HG02798 (cell line): ENCODE data around the gene CDKAL1.
"Not testable (repeated sequence)": the region's sequence is repeated elsewhere in the genome, so short reads cannot be mapped to it uniquely, and the experiment has no call there.

ENCODE experiments used
- ATAC-seq: cut with Tn5 transposase; IDR thresholded peaks from one replicate; pipeline ENCODE4 v1.9.1; 2021; ENCODE audit warnings: mild to moderate bottlenecking; ENCODE audit not compliant: unreplicated experiment, poor library complexity

CDKAL1 gene

DNA sequence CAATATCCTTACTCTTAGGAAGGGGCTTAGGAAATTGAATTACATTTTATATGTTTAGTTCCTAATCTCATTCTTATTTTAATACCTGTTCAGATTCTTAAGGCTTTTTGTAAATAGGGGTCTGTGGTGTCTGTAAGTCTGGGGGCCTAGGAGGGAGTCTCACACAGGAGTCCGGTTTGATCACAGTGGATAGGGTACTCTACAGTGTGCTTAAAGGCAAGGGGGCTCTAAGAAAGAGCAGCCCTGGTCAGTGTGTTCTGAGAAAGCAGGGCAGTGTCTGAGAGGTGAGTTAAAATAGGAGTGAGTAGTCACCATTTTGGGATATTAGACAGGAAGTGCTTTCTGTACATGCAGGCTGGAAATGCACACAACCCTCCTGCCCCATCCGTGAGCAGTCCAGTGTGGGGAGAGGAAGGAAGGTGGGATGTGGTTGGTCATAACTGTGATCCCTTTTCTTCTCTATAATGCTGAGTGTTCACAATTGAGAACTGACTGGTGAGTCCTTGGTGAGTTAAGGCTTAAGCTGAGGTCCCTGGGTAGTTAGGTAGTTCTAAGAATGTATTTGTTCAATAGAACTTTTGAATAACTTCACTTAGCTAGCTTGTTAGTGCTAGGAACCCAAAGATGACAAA is 50.0 kb downstream of the CDKAL1 start:
- ATAC-seq = no peak

DNA sequence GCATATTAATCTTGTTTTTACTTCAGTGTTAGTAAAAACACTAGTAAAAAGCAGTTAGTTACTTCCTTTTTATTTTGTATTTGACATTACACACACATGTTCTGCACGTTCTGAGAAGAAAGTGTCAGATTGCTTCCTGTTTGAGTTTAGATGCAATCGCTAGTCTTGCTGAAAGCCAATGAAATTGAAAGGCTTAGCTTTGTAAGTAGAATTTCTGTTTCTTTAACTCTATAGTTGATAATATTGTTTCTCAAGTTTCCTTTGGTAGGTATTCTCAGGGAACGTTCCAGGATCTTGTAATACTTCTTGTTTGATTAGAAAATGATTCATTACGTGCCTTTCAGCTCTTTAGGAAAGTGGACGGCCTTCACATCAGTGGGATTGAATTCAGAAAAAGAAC is 55.0 kb downstream of the CDKAL1 start:
- no peak for ATAC-seq

DNA sequence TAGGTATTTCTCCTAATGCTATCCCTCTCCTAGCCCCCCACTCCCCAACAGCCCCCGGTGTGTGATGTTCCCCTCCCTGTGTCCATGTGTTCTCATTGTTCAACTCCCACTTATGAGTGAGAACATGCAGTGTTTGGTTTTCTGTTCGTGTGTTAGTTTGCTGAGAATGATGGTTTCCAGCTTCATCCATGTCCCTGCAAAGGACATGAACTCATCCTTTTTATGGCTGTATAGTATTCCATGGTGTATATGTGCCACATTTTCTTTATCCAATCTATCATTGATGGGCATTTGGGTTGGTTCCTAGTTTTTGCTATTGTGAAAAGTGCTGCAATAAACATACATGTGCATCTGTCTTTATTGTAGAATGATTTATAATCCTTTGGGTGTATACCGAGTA is 56.2 kb downstream of the CDKAL1 start:
- not testable (repeated sequence) for ATAC-seq

DNA sequence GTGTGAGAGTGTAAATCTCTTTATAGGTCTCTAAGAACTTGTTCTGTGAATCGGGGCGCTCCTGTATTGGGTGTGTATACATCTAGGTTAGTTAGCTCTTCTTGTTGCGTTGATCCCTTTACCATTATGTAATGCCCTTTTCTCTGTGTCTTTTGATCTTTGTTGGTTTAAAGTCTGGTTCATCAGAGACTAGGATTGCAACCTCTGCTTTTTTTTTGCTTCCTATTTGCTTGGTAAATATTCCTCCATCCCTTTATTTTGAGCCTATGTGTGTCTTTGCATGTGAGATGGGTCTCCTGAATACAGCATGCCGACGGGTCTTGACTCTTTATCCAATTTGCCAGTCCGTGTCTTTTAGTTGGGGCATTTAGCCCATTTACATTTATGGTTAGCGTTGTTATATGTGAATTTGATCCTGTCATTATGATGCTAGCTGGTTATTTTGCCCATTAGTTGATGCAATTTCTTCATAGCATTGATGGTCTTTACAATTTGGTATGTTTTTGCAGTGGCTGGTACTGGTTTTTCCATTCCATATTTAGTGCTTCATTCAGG is 60.1 kb downstream of the CDKAL1 start:
- not testable (repeated sequence) for ATAC-seq

DNA sequence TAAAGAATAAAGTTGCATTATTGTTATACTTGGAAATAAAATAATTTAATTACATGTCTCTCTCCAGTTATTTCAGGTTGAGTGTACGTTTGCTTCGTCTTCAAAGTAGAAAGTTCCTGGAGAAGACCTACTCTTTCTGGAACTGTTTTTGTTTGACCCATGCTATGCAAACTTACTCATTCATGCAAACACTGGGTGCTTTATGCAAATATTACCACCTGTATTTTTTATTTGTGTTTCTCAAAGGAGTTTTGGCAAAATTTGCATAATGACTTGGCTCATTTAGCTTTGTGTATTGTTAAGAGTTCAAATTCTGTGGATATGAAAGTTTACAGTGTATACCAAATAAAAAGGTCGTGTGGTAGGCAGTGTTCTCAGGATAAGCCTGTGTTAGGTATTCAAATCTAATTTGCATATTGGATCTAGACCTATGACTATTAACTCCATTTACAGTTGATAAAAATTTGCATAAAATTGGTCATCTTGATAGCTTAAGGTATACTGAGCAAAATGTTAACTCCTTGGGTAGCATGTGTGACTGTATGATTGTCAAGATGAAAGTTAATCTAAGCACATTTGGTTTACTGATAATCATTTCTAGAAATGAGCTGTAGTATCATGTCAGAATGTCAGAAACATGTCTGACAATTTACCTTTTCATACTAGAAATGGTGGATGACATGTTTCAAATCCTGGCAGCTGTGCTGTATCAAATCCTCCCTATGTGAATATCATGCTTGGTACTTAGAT is 65.2 kb downstream of the CDKAL1 start:
- no peak for ATAC-seq

DNA sequence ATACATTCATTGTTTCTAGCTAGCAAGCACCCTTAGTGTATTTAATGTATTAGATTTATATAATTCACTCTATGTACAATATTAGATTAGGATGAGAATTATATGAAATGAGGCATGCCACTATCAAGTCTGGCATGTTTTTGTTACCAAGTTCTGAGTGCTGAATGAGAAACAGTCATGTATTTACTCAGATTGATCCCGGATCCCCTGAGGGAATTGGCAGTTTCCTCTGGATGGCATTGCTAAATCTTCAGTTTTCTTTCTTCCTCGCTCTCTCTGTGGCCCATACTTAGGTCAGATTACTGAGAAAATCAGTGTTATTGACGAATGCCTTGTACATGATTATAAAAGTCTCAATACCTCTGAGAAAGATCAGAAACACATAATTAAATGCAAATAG is 66.6 kb downstream of the CDKAL1 start:
- no peak for ATAC-seq

DNA sequence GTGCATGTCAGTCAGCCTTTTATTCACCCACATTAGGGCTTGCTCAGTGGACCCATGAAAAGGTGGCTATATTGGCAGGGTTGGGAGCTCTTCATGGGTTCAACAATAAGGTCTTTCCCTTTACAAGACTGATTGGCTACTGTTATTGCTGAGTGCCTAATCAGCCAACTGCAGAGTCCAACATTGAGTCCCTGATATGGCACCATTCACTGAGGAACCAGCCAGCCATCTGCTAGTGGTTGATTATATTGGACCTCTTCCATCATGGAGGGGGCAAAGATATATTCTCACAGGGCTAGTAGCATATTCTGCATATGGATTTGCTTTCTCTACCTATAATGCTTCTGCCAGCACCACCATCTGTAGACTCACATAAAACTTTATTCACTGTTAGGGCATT is 69.9 kb downstream of the CDKAL1 start:
- no peak for ATAC-seq

DNA sequence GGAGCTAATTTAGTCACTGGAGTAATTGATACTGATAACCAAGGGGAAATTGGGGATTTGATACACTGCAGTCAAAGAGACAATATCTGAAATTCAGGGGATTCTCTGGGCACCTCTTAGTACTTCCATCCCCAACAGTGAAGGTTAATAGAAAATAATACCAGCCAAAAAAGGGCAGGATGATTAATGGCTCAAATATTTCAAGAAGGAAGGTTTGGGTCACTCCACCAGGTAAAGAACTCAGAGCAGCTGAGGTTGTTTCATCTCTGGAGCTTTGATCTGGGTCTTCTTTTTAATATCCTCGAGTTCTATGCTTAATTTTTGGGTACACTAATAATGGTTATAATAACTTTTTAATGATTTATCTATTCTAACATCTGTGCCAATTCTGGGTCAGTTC is 70.8 kb downstream of the CDKAL1 start:
- no peak for ATAC-seq

DNA sequence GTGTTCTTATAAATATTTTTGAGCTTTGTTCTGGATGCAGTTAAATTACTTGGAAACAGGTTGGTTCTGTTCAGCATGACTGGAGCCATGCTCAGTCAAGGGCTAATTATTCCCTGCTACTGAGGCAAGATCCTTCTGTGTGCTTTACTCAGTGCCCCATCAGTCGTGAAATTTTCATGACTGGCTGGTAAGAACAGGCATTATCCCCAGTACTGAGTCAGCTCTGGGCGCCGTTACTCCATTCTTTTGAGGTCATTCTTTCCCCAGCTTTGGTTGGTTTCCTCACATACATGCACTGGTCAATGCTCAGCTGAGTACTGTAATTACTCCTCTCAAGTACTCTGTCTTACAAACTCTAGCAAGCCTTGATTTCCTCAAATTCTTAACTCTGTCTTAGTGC is 71.3 kb downstream of the CDKAL1 start:
- ATAC-seq = no peak

DNA sequence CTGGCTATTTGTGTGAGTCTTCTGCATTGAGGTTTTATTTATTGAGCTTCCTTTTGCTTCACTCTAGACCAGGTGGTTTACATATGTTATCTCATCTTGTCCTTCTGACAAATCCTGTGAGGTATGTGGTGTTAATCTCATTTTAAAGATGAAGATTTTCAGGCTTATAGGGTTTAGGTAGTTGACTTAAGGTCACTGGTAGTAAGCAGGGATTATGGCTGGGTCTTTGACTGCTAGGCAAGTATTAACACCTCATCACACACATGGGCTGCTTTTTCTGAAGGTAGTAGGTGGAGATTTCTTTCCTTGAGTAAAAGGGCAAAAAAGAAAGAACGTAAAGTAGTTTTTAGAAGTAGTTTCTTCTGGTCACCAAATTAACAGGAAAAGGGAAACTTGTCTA is 72.6 kb downstream of the CDKAL1 start:
- no peak for ATAC-seq

DNA sequence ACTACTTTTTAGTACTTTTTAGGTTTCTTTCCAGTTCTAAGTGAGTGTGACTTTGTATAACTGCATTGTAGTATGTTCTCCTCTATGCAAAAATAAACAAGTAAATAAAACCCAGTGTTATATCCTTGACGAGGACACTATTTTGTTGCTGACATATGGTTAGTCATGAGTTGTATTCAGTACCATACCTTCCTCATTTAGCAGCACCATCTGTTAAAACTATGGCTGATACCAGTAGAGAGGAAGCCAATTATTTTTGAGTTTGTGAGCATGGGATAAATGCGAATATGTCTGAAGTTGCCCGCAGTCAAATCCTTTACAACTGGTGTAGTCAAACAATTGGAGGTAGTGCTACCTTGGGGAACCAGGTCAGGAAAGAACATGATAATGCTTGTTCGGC is 74.1 kb downstream of the CDKAL1 start:
- no peak for ATAC-seq

DNA sequence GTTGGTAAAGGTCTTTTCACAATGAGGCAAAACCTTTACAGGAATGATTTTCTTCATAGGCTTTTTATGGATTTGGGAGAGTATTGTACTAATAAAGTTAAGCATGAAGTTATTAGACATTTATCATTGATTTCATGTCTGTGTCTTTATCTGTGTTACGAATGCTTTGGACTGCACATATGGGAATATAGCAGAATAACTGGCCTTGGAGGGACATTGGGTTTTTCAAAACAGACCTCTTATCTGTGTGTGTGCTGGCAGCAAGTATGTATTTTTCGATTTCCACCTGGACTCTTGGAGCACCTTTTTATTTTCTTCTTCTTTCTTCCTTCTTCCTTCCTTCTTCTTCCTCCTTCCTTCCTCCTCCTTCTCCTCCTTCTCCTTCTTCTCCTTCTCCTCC is 74.6 kb downstream of the CDKAL1 start:
- ATAC-seq = no peak

DNA sequence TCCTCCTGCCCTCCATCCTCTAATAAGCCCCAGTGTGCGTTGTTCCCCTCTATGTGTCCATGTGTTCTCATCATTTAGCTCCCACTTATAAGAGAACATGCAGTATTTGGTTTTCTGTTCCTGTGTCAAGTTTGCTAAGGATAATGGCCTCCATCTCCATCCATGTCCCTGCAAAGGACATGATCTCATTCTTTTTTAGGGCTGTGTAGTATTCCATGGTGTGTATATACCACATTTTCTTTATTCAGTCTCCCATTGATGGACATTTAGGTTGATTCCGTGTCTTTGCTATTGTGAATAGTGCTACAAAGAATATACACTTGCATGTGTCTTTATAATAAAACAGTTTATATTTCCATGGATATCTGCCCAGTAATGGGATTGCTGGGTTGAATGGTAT is 75.7 kb downstream of the CDKAL1 start:
- ATAC-seq = not testable (repeated sequence)

DNA sequence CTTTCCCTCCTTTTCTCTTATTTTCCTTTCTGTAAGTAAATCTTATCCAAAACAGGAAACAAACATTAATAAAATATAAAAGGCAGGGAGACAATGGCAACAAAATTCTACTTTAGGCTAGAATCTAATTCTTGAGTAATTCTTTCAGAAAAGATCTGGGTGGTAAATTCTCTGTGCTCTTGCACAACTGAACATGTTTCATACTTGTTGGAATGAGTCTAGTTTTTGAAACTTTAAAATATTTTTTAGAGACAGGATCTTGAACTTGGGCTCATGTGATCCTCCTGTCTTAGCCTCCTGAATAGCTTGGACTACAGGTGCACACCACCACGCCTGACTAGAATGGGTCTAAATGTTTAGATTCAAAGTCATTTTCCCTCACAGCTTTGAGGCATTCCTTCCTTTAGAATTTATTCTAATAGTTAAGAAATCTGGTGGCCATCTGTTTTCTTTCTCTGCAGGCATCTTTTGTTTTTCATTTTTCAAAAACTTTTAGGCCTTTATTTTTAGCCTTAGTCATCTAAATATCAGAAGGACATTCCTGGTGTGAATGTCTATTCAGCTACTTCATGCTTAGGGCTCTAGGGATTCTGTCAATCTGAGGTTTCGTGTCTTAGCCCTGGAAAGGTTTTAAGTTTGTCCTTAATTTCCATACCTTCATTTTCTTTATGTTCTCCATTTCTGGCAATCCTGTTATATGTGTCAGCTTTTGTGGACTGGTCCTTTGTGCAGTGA is 76.5 kb downstream of the CDKAL1 start:
- no peak for ATAC-seq

DNA sequence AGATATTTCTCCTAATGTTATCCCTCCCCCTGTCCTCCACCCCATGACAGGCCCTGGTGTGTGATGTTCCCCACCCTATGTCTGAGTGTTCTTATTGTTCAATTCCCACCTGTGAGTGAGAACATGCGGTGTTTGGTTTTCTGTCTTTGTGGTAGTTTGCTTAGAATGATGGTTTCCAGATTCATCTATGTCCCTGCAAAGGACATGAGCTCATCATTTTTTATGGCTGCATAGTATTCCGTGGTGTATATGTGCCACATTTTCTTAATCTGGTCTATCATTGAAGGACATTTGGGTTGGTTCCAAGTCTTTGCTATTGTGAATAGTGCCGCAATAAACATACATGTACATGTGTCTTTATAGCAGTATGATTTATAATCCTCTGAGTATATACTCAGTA is 83.3 kb downstream of the CDKAL1 start:
- not testable (repeated sequence) for ATAC-seq

DNA sequence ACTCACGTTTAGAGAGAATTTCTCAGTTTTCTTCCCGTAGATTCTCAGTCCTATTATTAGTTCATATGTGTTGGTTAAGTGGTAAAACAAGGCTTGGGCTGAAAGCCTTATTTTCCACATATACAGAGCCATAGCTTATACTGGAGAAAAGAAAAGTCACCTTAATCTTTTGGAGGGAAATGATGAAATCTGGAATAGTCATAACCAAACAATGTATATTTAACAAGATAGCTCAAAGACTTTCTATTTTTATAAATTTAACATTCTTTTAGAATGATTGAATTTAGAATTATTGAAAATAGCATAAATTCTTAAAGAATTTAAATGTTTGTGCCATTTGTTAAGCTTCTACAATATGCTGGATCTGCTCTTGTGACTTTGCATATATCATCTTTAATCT is 85.8 kb downstream of the CDKAL1 start:
- ATAC-seq = no peak

DNA sequence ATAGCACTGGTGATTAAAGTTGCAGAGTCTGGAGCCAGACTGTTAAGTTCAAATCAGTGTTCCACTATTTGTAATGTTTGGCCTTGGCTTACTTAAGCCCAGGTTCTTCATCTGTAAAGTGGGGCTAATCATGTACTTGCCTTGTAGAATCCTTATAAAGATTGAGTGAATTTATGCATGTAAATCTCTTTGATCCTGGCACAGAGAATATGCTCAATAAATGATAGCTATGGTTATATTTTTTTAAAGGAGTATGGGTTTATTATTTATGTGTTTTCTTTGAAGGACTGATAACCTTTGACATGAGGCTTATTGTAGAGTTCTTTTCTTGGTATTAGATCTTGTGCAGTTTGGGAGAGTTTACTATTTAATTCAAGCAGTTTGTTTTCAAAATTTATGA is 89.5 kb downstream of the CDKAL1 start:
- no peak for ATAC-seq

DNA sequence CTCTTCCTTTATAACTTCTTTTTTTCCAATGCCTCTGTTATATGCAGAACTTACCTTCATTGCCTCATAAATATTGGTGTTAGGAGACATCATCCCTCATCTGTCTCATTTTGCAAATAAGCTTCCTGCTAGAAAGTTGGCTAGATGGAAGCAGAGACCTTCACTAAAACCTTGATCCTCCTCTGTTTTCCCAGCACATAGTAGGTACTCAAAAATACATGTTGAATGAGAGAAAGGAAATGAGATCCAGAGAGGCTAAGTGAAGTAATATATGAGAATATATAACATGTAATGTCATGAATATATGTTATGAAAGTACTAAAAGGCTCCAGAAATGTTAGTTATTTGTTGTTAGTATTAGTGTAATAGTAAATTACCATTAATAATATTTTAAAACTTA is 91.9 kb downstream of the CDKAL1 start:
- ATAC-seq = no peak

DNA sequence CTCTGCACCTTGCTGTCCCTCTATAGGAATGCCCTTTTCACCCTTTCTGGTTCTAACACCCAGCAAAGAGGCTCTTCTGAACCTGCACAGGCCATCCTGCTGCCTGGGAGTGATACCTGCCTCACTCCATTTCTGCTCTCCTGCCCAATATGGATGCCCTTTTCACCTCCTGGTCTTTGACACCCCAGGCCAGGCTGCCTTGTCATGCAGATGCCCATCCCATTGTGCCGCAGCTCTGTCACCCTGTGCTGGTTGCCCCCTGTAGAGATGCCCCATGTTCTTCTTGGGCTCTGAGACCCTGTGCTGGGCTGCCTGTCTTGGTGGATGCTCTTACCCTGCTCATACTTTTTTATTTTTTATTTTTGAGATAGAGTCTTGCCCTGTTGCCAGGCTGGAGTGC is 95.3 kb downstream of the CDKAL1 start:
- ATAC-seq = no peak

DNA sequence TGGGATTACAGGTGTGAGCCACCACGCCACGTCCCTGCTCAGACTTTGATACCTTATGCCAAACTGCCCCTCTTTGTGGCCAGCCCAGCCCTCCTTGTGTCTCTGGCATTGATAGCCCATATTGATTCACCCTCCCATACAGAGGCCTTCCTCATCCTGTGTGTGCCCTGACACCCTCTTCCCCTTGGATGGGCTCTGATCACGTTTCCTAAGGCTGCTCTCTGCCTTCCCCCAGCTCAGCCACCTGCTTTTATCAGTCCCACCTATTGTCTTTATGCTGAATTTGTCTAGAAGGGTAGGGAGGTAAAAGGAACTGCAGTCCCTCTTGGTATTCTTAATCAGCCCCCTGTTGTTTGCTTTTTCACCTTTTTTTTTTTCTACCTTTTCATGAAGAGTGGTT is 95.9 kb downstream of the CDKAL1 start:
- no peak for ATAC-seq
